Stimulated activated naive CD8-positive, alpha-beta T cell treated with anti-CD3 and anti-CD28 coated beads, Interleukin-15, Interleukin-2, amounts not matched to agents 100 ng/mL and 50 ng/mL, for 24 hours (primary cell): ENCODE measurements around the gene NBEAL2.

Experiments used
- H3K27ac Mint-ChIP-seq: one replicate; pipeline ENCODE4 v1.8.0; 2021; ENCODE audit warnings: mild to moderate bottlenecking, mixed read lengths
- H3K27me3 Mint-ChIP-seq: one replicate; pipeline ENCODE4 v1.8.0; 2021; ENCODE audit warnings: mixed read lengths
- H3K36me3 Mint-ChIP-seq: one replicate; pipeline ENCODE4 v1.8.0; 2021; ENCODE audit warnings: low read depth, mixed read lengths
- H3K4me1 Mint-ChIP-seq: one replicate; pipeline ENCODE4 v1.8.0; 2021; ENCODE audit warnings: low read depth, mixed read lengths
- H3K4me3 Mint-ChIP-seq: one replicate; pipeline ENCODE4 v1.8.0; 2021; ENCODE audit warnings: mild to moderate bottlenecking, mixed read lengths
- H3K9me3 Mint-ChIP-seq: one replicate; pipeline ENCODE4 v1.8.0; 2021; ENCODE audit warnings: mixed read lengths

Gene NBEAL2

GRCh38 chr3:46966811-46967210 lies 12.7 kb upstream of the NBEAL2 start:
- Mint-ChIP-seq H3K4me1 (peaks cover 89% of the 10 kb centered on the region), H3K27ac (peak overlapping the region; percentile 72), H3K27me3 (no peaks in the 10 kb centered on the region), H3K4me3 (no peak overlapping the region), H3K36me3 (peaks cover 58% of the 10 kb centered on the region), H3K9me3 (no peaks in the 10 kb centered on the region)

- Mint-ChIP-seq H3K27me3 (no peaks in the 10 kb centered on the region), H3K27ac (peak overlapping the region; percentile 21), H3K36me3 (peaks cover 57% of the 10 kb centered on the region), H3K4me1 (peaks cover 93% of the 10 kb centered on the region), H3K9me3 (no peaks in the 10 kb centered on the region), H3K4me3 (no peak overlapping the region)
Observed at GRCh38 chr3:46968783-46969428, 10.6 kb upstream of the NBEAL2 start.

GRCh38 chr3:46970391-46971091 lies 8.9 kb upstream of the NBEAL2 start:
- Mint-ChIP-seq H3K4me1 (peaks cover 96% of the 10 kb centered on the region), H3K27ac (peak overlapping the region; percentile 87), H3K27me3 (no peaks in the 10 kb centered on the region), H3K9me3 (no peaks in the 10 kb centered on the region), H3K4me3 (no peak overlapping the region), H3K36me3 (peaks cover 61% of the 10 kb centered on the region)

GRCh38 chr3:46971151-46971550 lies 8.3 kb upstream of the NBEAL2 start:
- Mint-ChIP-seq H3K36me3 (peaks cover 58% of the 10 kb centered on the region), H3K9me3 (no peaks in the 10 kb centered on the region), H3K27ac (peak overlapping the region; percentile 87), H3K4me3 (peak overlapping the region; percentile 57), H3K27me3 (no peaks in the 10 kb centered on the region), H3K4me1 (peaks cover 92% of the 10 kb centered on the region)

GRCh38 chr3:46971742-46972141 lies 7.7 kb upstream of the NBEAL2 start:
- peaks cover 92% of the 10 kb centered on the region for H3K4me1 Mint-ChIP-seq
- H3K27ac Mint-ChIP-seq, result peak overlapping the region; percentile 87
- H3K4me3 Mint-ChIP-seq, result peak overlapping the region; percentile 57
- peaks cover 3% of the 10 kb centered on the region for H3K27me3 Mint-ChIP-seq
- no peaks in the 10 kb centered on the region for H3K9me3 Mint-ChIP-seq
- peaks cover 63% of the 10 kb centered on the region for H3K36me3 Mint-ChIP-seq

- H3K4me1 Mint-ChIP-seq, result peaks cover 92% of the 10 kb centered on the region
- H3K9me3 Mint-ChIP-seq, result no peaks in the 10 kb centered on the region
- peak overlapping the region; percentile 87 for H3K27ac Mint-ChIP-seq
- peak overlapping the region; percentile 57 for H3K4me3 Mint-ChIP-seq
- peaks cover 3% of the 10 kb centered on the region for H3K27me3 Mint-ChIP-seq
- H3K36me3 Mint-ChIP-seq, result peaks cover 57% of the 10 kb centered on the region
Observed at GRCh38 chr3:46972396-46972795, 7.1 kb upstream of the NBEAL2 start.

GRCh38 chr3:46974421-46975171 lies 4.9 kb upstream of the NBEAL2 start:
- Mint-ChIP-seq H3K36me3 (peaks cover 48% of the 10 kb centered on the region), H3K27ac (peak overlapping the region; percentile 68), H3K4me3 (peak overlapping the region; percentile 100), H3K27me3 (peaks cover 3% of the 10 kb centered on the region), H3K9me3 (no peaks in the 10 kb centered on the region), H3K4me1 (peaks cover 85% of the 10 kb centered on the region)

GRCh38 chr3:46976326-46977190 lies 2.9 kb upstream of the NBEAL2 start, which contains the start of gene CCDC12:
Gene CCDC12, minus strand, starts transcription at chr3:46976745. Its CDS starts 13 bp downstream, at chr3:46976732.
- Mint-ChIP-seq H3K4me1 (peaks cover 77% of the 10 kb centered on the region), H3K27me3 (peaks cover 3% of the 10 kb centered on the region), H3K27ac (peak within 1 kb of the TSS; percentile 100), H3K9me3 (no peaks in the 10 kb centered on the region), H3K4me3 (peak within 1 kb of the TSS; percentile 100), H3K36me3 (peaks cover 33% of the 10 kb centered on the region)

GRCh38 chr3:46977811-46978195 lies 1.7 kb upstream of the NBEAL2 start:
- Mint-ChIP-seq H3K4me3 (peak overlapping the region; percentile 100), H3K27ac (peak overlapping the region; percentile 100), H3K36me3 (peaks cover 25% of the 10 kb centered on the region), H3K9me3 (no peaks in the 10 kb centered on the region), H3K27me3 (peaks cover 3% of the 10 kb centered on the region), H3K4me1 (peaks cover 71% of the 10 kb centered on the region)

GRCh38 chr3:46978381-46978780 lies 1.1 kb upstream of the NBEAL2 start:
- peaks cover 23% of the 10 kb centered on the region for H3K36me3 Mint-ChIP-seq
- H3K27me3 Mint-ChIP-seq, result peaks cover 3% of the 10 kb centered on the region
- H3K9me3 Mint-ChIP-seq, result no peaks in the 10 kb centered on the region
- H3K4me3 Mint-ChIP-seq, result peak overlapping the region; percentile 100
- peaks cover 66% of the 10 kb centered on the region for H3K4me1 Mint-ChIP-seq
- peak overlapping the region; percentile 82 for H3K27ac Mint-ChIP-seq

- H3K4me1 Mint-ChIP-seq, result peaks cover 63% of the 10 kb centered on the region
- H3K27me3 Mint-ChIP-seq, result peaks cover 3% of the 10 kb centered on the region
- H3K4me3 Mint-ChIP-seq, result peak overlapping the region; percentile 86
- peaks cover 14% of the 10 kb centered on the region for H3K36me3 Mint-ChIP-seq
- peak overlapping the region; percentile 76 for H3K27ac Mint-ChIP-seq
- H3K9me3 Mint-ChIP-seq, result no peaks in the 10 kb centered on the region
Observed at GRCh38 chr3:46979958-46980497, 562 bp downstream of the NBEAL2 start.

GRCh38 chr3:46981932-46982471 lies 2.5 kb downstream of the NBEAL2 start:
- H3K4me3 Mint-ChIP-seq, result peak overlapping the region; percentile 43
- no peaks in the 10 kb centered on the region for H3K27me3 Mint-ChIP-seq
- peaks cover 68% of the 10 kb centered on the region for H3K4me1 Mint-ChIP-seq
- H3K9me3 Mint-ChIP-seq, result no peaks in the 10 kb centered on the region
- no peak overlapping the region for H3K27ac Mint-ChIP-seq
- H3K36me3 Mint-ChIP-seq, result peaks cover 5% of the 10 kb centered on the region

- peaks cover 5% of the 10 kb centered on the region for H3K36me3 Mint-ChIP-seq
- H3K27ac Mint-ChIP-seq, result no peak overlapping the region
- H3K9me3 Mint-ChIP-seq, result no peaks in the 10 kb centered on the region
- H3K27me3 Mint-ChIP-seq, result no peaks in the 10 kb centered on the region
- H3K4me3 Mint-ChIP-seq, result no peak overlapping the region
- peaks cover 68% of the 10 kb centered on the region for H3K4me1 Mint-ChIP-seq
Observed at GRCh38 chr3:46982546-46982945, 3.1 kb downstream of the NBEAL2 start.
